GM15510 (cell line): ENCODE data around the gene DDAH2.

Experiments used
- POLR2A ChIP-seq: IDR thresholded peaks from 3 replicates; pipeline ENCODE4 v1.6.1; 2011; ENCODE audit warnings: borderline replicate concordance; ENCODE audit not compliant: insufficient read length; ENCODE audit errors: extremely low read depth

The DDAH2 gene

GRCh38 chr6:31677955-31678354 is 51.1 kb downstream of the DDAH2 start:
- TF ChIP-seq POLR2A = no peak
